ENCODE results near the gene VPS13D. TPM values are rescaled to one million over a fixed set of nuclear protein-coding genes. Genes with fewer than 3 reads are reported as not detected.

VPS13D gene
- total RNA-seq, 2 donors from 2014 or later: 76.1 to 99.9 TPM

GRCh38 chr1:12479311-12479710 lies 249.5 kb downstream of the VPS13D start:
- intact Hi-C loops (cut with DNase I, micrococcal nuclease): loop anchor here in 1 of 2 donors (10.0 kb wide), 1 partner anchor 115 kb away; no protein-coding TSS in a partner anchor
- DNase-seq: no peak
- ATAC-seq: no peak

GRCh38 chr1:12480041-12480440 lies 250.2 kb downstream of the VPS13D start:
- intact Hi-C loops (cut with DNase I, micrococcal nuclease): no loop called here
- ATAC-seq (no peak), DNase-seq (no peak)

- DNase-seq: peak; percentile 36 to 70
- peak; percentile 62 for ATAC-seq
- intact Hi-C loops (cut with DNase I, micrococcal nuclease): no loop called here
Measured at GRCh38 chr1:12480748-12481362, 251.0 kb downstream of the VPS13D start.

GRCh38 chr1:12481928-12482327 lies 252.1 kb downstream of the VPS13D start:
- intact Hi-C loops (cut with DNase I, micrococcal nuclease): no loop called here
- no peak for ATAC-seq

GRCh38 chr1:12482988-12483387 lies 253.2 kb downstream of the VPS13D start:
- intact Hi-C loops (cut with DNase I, micrococcal nuclease): no loop called here
- DNase-seq (no peak), ATAC-seq (no peak)

More at GRCh38 chr1:12481928-12482327, 252.1 kb downstream of the VPS13D start:
- no peak for DNase-seq

- ATAC-seq (no peak), DNase-seq (no peak)
- intact Hi-C loops (cut with DNase I, micrococcal nuclease): no loop called here
Measured at GRCh38 chr1:12485231-12486058, 255.6 kb downstream of the VPS13D start.

GRCh38 chr1:12486059-12486341 lies 256.2 kb downstream of the VPS13D start:
- intact Hi-C loops (cut with DNase I, micrococcal nuclease): no loop called here
- DNase-seq (no peak), ATAC-seq (no peak)

- DNase-seq (no peak), ATAC-seq (no peak)
- intact Hi-C loops (cut with DNase I, micrococcal nuclease): no loop called here
Measured at GRCh38 chr1:12486401-12487005, 256.7 kb downstream of the VPS13D start.

- intact Hi-C loops (cut with DNase I, micrococcal nuclease): no loop called here
- no peak for DNase-seq
- no peak for ATAC-seq
Measured at GRCh38 chr1:12487520-12487919, 257.7 kb downstream of the VPS13D start.

GRCh38 chr1:12488666-12489354 lies 259.0 kb downstream of the VPS13D start:
- intact Hi-C loops (cut with DNase I, micrococcal nuclease): no loop called here
- no peak for ATAC-seq
- no peak for DNase-seq

- ATAC-seq (no peak), DNase-seq (no peak)
- intact Hi-C loops (cut with DNase I, micrococcal nuclease): no loop called here
Measured at GRCh38 chr1:12490532-12491142, 260.8 kb downstream of the VPS13D start.

- no peak for DNase-seq
- intact Hi-C loops (cut with DNase I, micrococcal nuclease): no loop called here
- no peak for ATAC-seq
Measured at GRCh38 chr1:12491656-12492055, 261.8 kb downstream of the VPS13D start.

GRCh38 chr1:12495725-12496124 lies 265.9 kb downstream of the VPS13D start:
- intact Hi-C loops (cut with DNase I, micrococcal nuclease): no loop called here
- DNase-seq: no peak
- no peak for ATAC-seq

- ATAC-seq (no peak), DNase-seq (no peak)
- intact Hi-C loops (cut with DNase I, micrococcal nuclease): no loop called here
Measured at GRCh38 chr1:12496154-12496961, 266.5 kb downstream of the VPS13D start.

- intact Hi-C loops (cut with DNase I, micrococcal nuclease): no loop called here
Measured at GRCh38 chr1:12499539-12500240, 269.9 kb downstream of the VPS13D start.

GRCh38 chr1:12501661-12502060 lies 271.8 kb downstream of the VPS13D start:
- intact Hi-C loops (cut with DNase I, micrococcal nuclease): no loop called here
- ATAC-seq (no peak), DNase-seq (no peak)

More at GRCh38 chr1:12499539-12500240, 269.9 kb downstream of the VPS13D start:
- ATAC-seq (no peak), DNase-seq (no peak)

GRCh38 chr1:12502336-12503109 lies 272.7 kb downstream of the VPS13D start:
- DNase-seq: no peak
- no peak for ATAC-seq
- intact Hi-C loops (cut with DNase I, micrococcal nuclease): no loop called here
